K562 (cell line): Measurements from ENCODE around the gene FRMPD4. TPM values are rescaled to one million over a fixed set of nuclear protein-coding genes. Genes with fewer than 3 reads are reported as not detected.

Experiments used
- ATAC-seq: fragments of 200-7000 bp; cut with Tn5 transposase; 3 replicates; pipeline ENCODE4 v1.9.1; 2020; ENCODE audit warnings: moderate library complexity
- BruUV-seq: library from RNA; stranded (reverse); fragments of 400-500 nt; replicated peaks from 2 replicates; lab custom pipeline; 2021; lab: Mats Ljungman, UMichigan
- CTCF ChIA-PET: fragments of 300-600 bp; formaldehyde crosslinking; extraction: SDS; loops from one replicate; lab custom pipeline; 2021; ENCODE audit warnings: low intra/inter-chr PET ratio; lab: Yijun Ruan, JAX
- POLR2A ChIA-PET: fragments of 300-600, 350-650 bp; sonication (Branson Sonifier 250); formaldehyde crosslinking; extraction: SDS; loops from one replicate; lab custom pipeline; 2021; ENCODE audit warnings: antibody characterized with exemption, inconsistent platforms; lab: Yijun Ruan, JAX
- DNase-seq, 4 experiments: peaks; one replicate each; pipeline versions ENCODE4 v3.0.0 to v3.0.0-alpha.2; 2011 to 2018; ENCODE audit warnings: low spot score in 3 of 4, mixed read lengths in 3 of 4; ENCODE audit errors: extremely low read depth in 1 of 4
- FAIRE-seq: peaks from 2 replicates; lab custom pipeline; 2011; peaks lifted over from hg19 to GRCh38; lab: Jason Lieb, UNC
- H2AFZ ChIP-seq: 2 replicates; pipeline ENCODE4 v1.6.0; 2011; ENCODE audit warnings: low read depth, low read length, control low read depth, inconsistent platforms
- H3K27ac ChIP-seq: fragments of 200-600 bp; 3 replicates; pipeline ENCODE4 v1.8.0; 2011; ENCODE audit warnings: low read depth, mild to moderate bottlenecking, control low read depth, inconsistent platforms, low read length, moderate library complexity, mixed read lengths; ENCODE audit errors: extremely low read depth
- H3K27me3 ChIP-seq, 2 experiments: fragments of 300-600 bp in 1 of 2; 2 replicates in 1 of 2; 3 replicates in 1 of 2; pipeline versions ENCODE4 v1.6.0 to v1.8.0; 2011; ENCODE audit warnings: inconsistent platforms in 2 of 2, low read length in 2 of 2, mild to moderate bottlenecking in 1 of 2, mixed read lengths in 1 of 2, moderate library complexity in 1 of 2; ENCODE audit not compliant: control insufficient read depth in 2 of 2, insufficient read depth in 2 of 2
- H3K36me3 ChIP-seq: fragments of 300-600 bp; 3 replicates; pipeline ENCODE4 v1.8.0; 2011; ENCODE audit warnings: mild to moderate bottlenecking, low read length, inconsistent platforms; ENCODE audit not compliant: control insufficient read depth, insufficient read depth
- H3K4me1 ChIP-seq, 2 experiments: fragments of 200-600 bp in 1 of 2; replicated peaks in 1 of 2; 2 replicates in 1 of 2; 3 replicates in 1 of 2; pipeline versions ENCODE4 v1.5.1 to v1.8.0; 2011; ENCODE audit warnings: inconsistent platforms in 2 of 2, low read length in 2 of 2, mild to moderate bottlenecking in 1 of 2, mixed read lengths in 1 of 2, moderate library complexity in 1 of 2; ENCODE audit not compliant: control insufficient read depth in 2 of 2, insufficient read depth in 2 of 2
- H3K4me2 ChIP-seq: 2 replicates; pipeline ENCODE4 v1.6.1; 2011; ENCODE audit warnings: low read length, control low read depth, inconsistent platforms, mixed read lengths; ENCODE audit not compliant: insufficient read depth
- H3K4me3 ChIP-seq: fragments of 200-600 bp; sonication (generic), shearing (Covaris generic); 2 replicates; pipeline ENCODE4 v1.5.1; 2016; ENCODE audit warnings: control low read depth, inconsistent platforms
- H3K79me2 ChIP-seq: fragments of 200-600 bp; 3 replicates; pipeline ENCODE4 v1.8.0; 2011; ENCODE audit warnings: low read length, inconsistent platforms; ENCODE audit not compliant: control insufficient read depth, insufficient read depth
- H3K9ac ChIP-seq, 2 experiments: 2 replicates each; pipeline versions ENCODE4 v1.6.0 to v1.6.1; 2011; ENCODE audit warnings: low read depth in 2 of 2, low read length in 2 of 2, control low read depth in 1 of 2, inconsistent platforms in 1 of 2, mild to moderate bottlenecking in 1 of 2, mixed read lengths in 1 of 2; ENCODE audit not compliant: insufficient read depth in 1 of 2
- H3K9me1 ChIP-seq: one replicate; pipeline ENCODE4 v1.6.0; 2011; ENCODE audit warnings: inconsistent platforms, mild to moderate bottlenecking, low read length, moderate library complexity; ENCODE audit not compliant: control insufficient read depth, insufficient read depth
- H3K9me3 ChIP-seq: replicated peaks from 2 replicates; pipeline ENCODE4 v1.5.1; 2011; ENCODE audit warnings: low read depth, low read length, inconsistent platforms; ENCODE audit not compliant: control insufficient read depth, insufficient read depth
- H4K20me1 ChIP-seq: replicated peaks from 2 replicates; pipeline ENCODE4 v1.6.1; 2011; ENCODE audit warnings: low read length, inconsistent platforms, mixed read lengths; ENCODE audit not compliant: control insufficient read depth, insufficient read depth
- ETS2 ChIP-seq: IDR thresholded peaks from 2 replicates; pipeline ENCODE4 v1.6.1; 2016; ENCODE audit warnings: borderline replicate concordance, missing genetic modification characterization, mild to moderate bottlenecking, moderate library complexity, missing compliant biosample characterization; ENCODE audit not compliant: poor library complexity, severe bottlenecking
- IRF2 ChIP-seq: sonication (generic); formaldehyde crosslinking; IDR thresholded peaks from 2 replicates; pipeline ENCODE4 v1.8.1; 2022; ENCODE audit warnings: mild to moderate bottlenecking, missing genetic modification reagents
- NCOR1 ChIP-seq: fragments of 450-650 bp; IDR thresholded peaks from 2 replicates; pipeline ENCODE4 v1.6.1; 2016; ENCODE audit warnings: mild to moderate bottlenecking, moderate library complexity
- RHOXF2B ChIP-seq: fragments of 250-450 bp; sonication (Bioruptor Pico); conservative IDR thresholded peaks from 2 replicates; pipeline ENCODE4 v1.5.1; 2021
- RUNX1 ChIP-seq: sonication (generic); IDR thresholded peaks from 2 replicates; pipeline ENCODE4 v1.6.1; 2016; ENCODE audit warnings: antibody characterized with exemption, low read depth
- ZNF197 ChIP-seq: fragments of 200-800 bp; sonication (Bioruptor generic); IDR thresholded peaks from 2 replicates; pipeline ENCODE4 v1.6.1; 2016; ENCODE audit warnings: low read depth, missing genetic modification characterization, missing compliant biosample characterization
- WGBS: fragments of 100-300 bp; shearing (Covaris generic); methylation state at CpG from one replicate; pipeline ENCODE4 v1.1.6; 2016; ENCODE audit warnings: low coverage, mixed read lengths; ENCODE audit not compliant: insufficient coverage; ENCODE audit errors: missing lambda C conversion rate; 5-methylcytosine and 5-hydroxymethylcytosine counted together
- in situ Hi-C: fragments of 300-500 bp; cut with MboI; formaldehyde crosslinking; loops from 4 replicates; pipeline ENCODE4 v1.15.0; 2018; ENCODE audit warnings: inconsistent platforms, mixed read lengths
- intact Hi-C: fragments of 100-400 bp; cut with micrococcal nuclease; formaldehyde crosslinking; loops from 2 replicates; pipeline ENCODE4 v1.14.2; 2022
- polyA plus RNA-seq, 8 experiments: library from polyadenylated mRNA; depleted of rRNA in 4 of 8; stranded (reverse) in 5 of 8; unstranded in 3 of 8; fragments of >200 nt; fragmentation: Nextera tagmentation in 2 of 8; fragmentation: Illumina TruSeq in 1 of 8; extraction: Ambion mirVana in 2 of 8; extraction: Trizol in 1 of 8; gene quantifications; 2 replicates each; pipeline versions ENCODE4 v1.2.1 to v1.2.3, GENCODE V29; 2011 to 2014; ENCODE audit warnings: inconsistent platforms in 1 of 8, missing spikeins in 1 of 8
- total RNA-seq, 7 experiments: library from RNA; depleted of rRNA in 6 of 7; stranded (reverse); fragments of >200 nt in 6 of 7; fragmentation: Illumina TruSeq in 2 of 7; extraction: Trizol in 2 of 7; gene quantifications; 2 replicates each; pipeline versions ENCODE4 v1.2.1 to v1.2.3, GENCODE V29; 2011 to 2021; ENCODE audit warnings: low replicate concordance in 1 of 7
- TF ChIP-seq, protein P1 (sequence below): IDR thresholded peaks from 3 replicates; pipeline ENCODE4 v1.6.1; 2011; ENCODE audit warnings: borderline replicate concordance, mild to moderate bottlenecking, moderate library complexity; ENCODE audit not compliant: insufficient read length; ENCODE audit errors: extremely low read depth
- TF ChIP-seq, protein P2 (sequence below), 2 experiments: fragments of 450-650 bp in 1 of 2; sonication (generic) in 1 of 2; formaldehyde crosslinking; conservative IDR thresholded peaks; 2 replicates each; pipeline versions ENCODE4 v1.4.0 to v1.8.1; 2020 to 2022; ENCODE audit warnings: mild to moderate bottlenecking in 1 of 2, missing genetic modification reagents in 1 of 2
- TF ChIP-seq, protein P3 (sequence below), 2 experiments: fragments of 450-650 bp; IDR thresholded peaks; 2 replicates each; pipeline ENCODE4 v1.6.1; 2016
- TF ChIP-seq, protein P4 (sequence below): fragments of 250-450 bp; sonication (Bioruptor Pico); IDR thresholded peaks from 2 replicates; pipeline ENCODE4 v1.8.0; 2022; ENCODE audit warnings: moderate library complexity, mild to moderate bottlenecking, inconsistent platforms

The FRMPD4 gene
- total and polyA plus RNA-seq, 9 of the 15 experiments (the other 6 are each of a cell fraction or from before 2014, with no cell fraction given) = not detected

DNA sequence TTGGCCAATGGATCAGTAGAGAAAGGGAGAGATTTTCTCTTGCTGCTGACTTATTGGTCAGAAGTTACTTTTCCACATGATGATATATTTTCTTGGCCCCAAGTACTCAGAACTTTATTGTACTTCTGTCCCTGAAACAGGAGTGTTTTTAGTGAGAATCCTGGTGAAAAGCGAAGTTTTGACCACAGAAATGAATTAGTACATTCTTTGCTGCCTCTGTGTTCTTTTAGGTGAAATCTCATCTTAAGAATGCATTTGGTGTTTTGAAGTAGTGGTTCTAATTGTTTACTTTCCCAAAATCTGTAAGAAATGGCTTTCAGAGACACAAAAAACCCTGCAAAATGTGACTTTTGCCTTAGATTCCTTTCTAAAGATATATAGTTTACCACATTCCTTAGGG lies 240.4 kb downstream of the FRMPD4 start:
- H3K4me2 ChIP-seq = no peak overlapping the region
- no peaks in the 10 kb centered on the region for H3K27me3 ChIP-seq
- intact Hi-C loops = no loop called here
- 0% methylated on average over 1 of the region's 1 CpG for WGBS
- TF ChIP-seq, protein P1, sequence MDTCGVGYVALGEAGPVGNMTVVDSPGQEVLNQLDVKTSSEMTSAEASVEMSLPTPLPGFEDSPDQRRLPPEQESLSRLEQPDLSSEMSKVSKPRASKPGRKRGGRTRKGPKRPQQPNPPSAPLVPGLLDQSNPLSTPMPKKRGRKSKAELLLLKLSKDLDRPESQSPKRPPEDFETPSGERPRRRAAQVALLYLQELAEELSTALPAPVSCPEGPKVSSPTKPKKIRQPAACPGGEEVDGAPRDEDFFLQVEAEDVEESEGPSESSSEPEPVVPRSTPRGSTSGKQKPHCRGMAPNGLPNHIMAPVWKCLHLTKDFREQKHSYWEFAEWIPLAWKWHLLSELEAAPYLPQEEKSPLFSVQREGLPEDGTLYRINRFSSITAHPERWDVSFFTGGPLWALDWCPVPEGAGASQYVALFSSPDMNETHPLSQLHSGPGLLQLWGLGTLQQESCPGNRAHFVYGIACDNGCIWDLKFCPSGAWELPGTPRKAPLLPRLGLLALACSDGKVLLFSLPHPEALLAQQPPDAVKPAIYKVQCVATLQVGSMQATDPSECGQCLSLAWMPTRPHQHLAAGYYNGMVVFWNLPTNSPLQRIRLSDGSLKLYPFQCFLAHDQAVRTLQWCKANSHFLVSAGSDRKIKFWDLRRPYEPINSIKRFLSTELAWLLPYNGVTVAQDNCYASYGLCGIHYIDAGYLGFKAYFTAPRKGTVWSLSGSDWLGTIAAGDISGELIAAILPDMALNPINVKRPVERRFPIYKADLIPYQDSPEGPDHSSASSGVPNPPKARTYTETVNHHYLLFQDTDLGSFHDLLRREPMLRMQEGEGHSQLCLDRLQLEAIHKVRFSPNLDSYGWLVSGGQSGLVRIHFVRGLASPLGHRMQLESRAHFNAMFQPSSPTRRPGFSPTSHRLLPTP = no peak
- TF ChIP-seq RHOXF2B = no peak
- no peaks in the 10 kb centered on the region for H3K4me1 ChIP-seq
- BruUV-seq = no TSS peak
- in situ Hi-C loops = no loop called here
- no peaks in the 10 kb centered on the region for H3K9me3 ChIP-seq
- ChIA-PET POLR2A (interaction anchor here (0.6 kb wide), 1 partner anchor 578 kb away, joined by 3 read pairs; no protein-coding TSS in a partner anchor), CTCF (no interaction called here)
- no peak overlapping the region for H3K27ac ChIP-seq
- ATAC-seq (no peak), FAIRE-seq (no peak), DNase-seq (no peak)
- H3K9me1 ChIP-seq = no peaks in the 10 kb centered on the region
- no peak overlapping the region for H3K4me3 ChIP-seq
- H4K20me1 ChIP-seq = no peaks in the 10 kb centered on the region
- no peak overlapping the region for H2AFZ ChIP-seq
- H3K36me3 ChIP-seq = no peaks in the 10 kb centered on the region
- H3K79me2 ChIP-seq = no peaks in the 10 kb centered on the region
- no peak overlapping the region for H3K9ac ChIP-seq

DNA sequence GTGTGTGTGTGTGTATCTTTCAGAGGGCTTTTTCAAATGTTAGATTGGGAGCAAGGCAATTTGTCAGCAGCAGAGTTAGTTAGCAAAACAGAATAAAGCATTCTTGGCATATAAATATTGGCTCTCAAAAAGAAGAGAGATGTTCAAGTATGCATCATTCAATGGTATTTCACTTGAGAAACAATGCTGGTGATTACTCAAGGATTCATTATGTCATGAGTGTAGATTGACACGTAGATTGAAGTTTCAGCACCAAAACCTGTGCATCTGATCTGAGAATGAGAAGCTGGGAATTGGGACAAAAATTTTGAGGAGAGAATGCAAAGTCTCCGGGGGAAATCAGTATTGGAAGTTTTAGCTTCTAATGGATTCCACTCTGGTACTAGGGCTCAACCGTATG lies 241.4 kb downstream of the FRMPD4 start:
- FAIRE-seq (no peak), ATAC-seq (no peak), DNase-seq (no peak)
- POLR2A ChIA-PET = interaction anchor here (0.7 kb wide), 1 partner anchor 596 kb away, joined by 3 read pairs; no protein-coding TSS in a partner anchor
- H3K9ac ChIP-seq = no peak overlapping the region
- H3K27me3 ChIP-seq = no peaks in the 10 kb centered on the region
- in situ Hi-C loops (no loop called here), intact Hi-C loops (no loop called here)
- no peak overlapping the region for H3K4me3 ChIP-seq
- BruUV-seq = no TSS peak
- H3K4me1 ChIP-seq = no peaks in the 10 kb centered on the region
- H3K36me3 ChIP-seq = no peaks in the 10 kb centered on the region
- no peaks in the 10 kb centered on the region for H3K9me3 ChIP-seq
- no peaks in the 10 kb centered on the region for H3K9me1 ChIP-seq
- CTCF ChIA-PET = no interaction called here
- H2AFZ ChIP-seq = no peak overlapping the region
- no peak overlapping the region for H3K27ac ChIP-seq
- no peak overlapping the region for H3K4me2 ChIP-seq
- WGBS = 0% methylated on average over 3 of the region's 3 CpGs
- H4K20me1 ChIP-seq = no peaks in the 10 kb centered on the region
- no peaks in the 10 kb centered on the region for H3K79me2 ChIP-seq
- TF ChIP-seq ETS2 (tag) = no peak
- TF ChIP-seq ZNF197 = no peak
- TF ChIP-seq IRF2 (CRISPR knock-in tag) = no peak
- TF ChIP-seq NCOR1 = no peak
- TF ChIP-seq, protein P2, sequence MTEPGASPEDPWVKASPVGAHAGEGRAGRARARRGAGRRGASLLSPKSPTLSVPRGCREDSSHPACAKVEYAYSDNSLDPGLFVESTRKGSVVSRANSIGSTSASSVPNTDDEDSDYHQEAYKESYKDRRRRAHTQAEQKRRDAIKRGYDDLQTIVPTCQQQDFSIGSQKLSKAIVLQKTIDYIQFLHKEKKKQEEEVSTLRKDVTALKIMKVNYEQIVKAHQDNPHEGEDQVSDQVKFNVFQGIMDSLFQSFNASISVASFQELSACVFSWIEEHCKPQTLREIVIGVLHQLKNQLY (CRISPR knock-in tag; conservative IDR thresholded peaks at IDR 0.05) = no peak
- TF ChIP-seq, protein P3, sequence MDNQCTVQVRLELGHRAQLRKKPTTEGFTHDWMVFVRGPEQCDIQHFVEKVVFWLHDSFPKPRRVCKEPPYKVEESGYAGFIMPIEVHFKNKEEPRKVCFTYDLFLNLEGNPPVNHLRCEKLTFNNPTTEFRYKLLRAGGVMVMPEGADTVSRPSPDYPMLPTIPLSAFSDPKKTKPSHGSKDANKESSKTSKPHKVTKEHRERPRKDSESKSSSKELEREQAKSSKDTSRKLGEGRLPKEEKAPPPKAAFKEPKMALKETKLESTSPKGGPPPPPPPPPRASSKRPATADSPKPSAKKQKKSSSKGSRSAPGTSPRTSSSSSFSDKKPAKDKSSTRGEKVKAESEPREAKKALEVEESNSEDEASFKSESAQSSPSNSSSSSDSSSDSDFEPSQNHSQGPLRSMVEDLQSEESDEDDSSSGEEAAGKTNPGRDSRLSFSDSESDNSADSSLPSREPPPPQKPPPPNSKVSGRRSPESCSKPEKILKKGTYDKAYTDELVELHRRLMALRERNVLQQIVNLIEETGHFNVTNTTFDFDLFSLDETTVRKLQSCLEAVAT (IDR thresholded peaks at IDR 0.05) = no peak
- TF ChIP-seq, protein P4, sequence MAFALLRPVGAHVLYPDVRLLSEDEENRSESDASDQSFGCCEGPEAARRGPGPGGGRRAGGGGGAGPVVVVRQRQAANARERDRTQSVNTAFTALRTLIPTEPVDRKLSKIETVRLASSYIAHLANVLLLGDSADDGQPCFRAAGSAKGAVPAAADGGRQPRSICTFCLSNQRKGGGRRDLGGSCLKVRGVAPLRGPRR = no peak
- no peak for TF ChIP-seq RUNX1
